ENCODE data around the gene GUCY1A2. TPM values are rescaled to one million over a fixed set of nuclear protein-coding genes. Genes with fewer than 3 reads are reported as not detected.
A peak's percentile ranks its signal among the peaks of the same experiment; 100 is the strongest.

Gene GUCY1A2
- total RNA-seq, 1 donor, result under 0.01 TPM

- Histone ChIP-seq H3K9me3 (ENCODE audit: low read depth, low read length) (no peaks in the 10 kb centered on the region), H3K36me3 (ENCODE audit: insufficient read depth, low read length) (no peaks in the 10 kb centered on the region), H4K20me1 (ENCODE audit: insufficient read depth, low read length) (no peaks in the 10 kb centered on the region), H2AFZ (ENCODE audit: low read length) (no peak overlapping the region), H3K4me1 (ENCODE audit: insufficient read depth, low read length) (peaks cover 3% of the 10 kb centered on the region), H3K27ac (ENCODE audit: low read depth, low read length) (no peak overlapping the region), H3K27me3 (ENCODE audit: insufficient read depth, low read length) (no peaks in the 10 kb centered on the region), H3K4me2 (ENCODE audit: insufficient read depth, low read length) (no peak overlapping the region), H3K4me3 (ENCODE audit: insufficient read depth, low read length) (no peak overlapping the region), H3K79me2 (ENCODE audit: insufficient read depth, low read length) (no peaks in the 10 kb centered on the region)
- no peak for TF ChIP-seq CTCF (IDR thresholded peaks at IDR 0.05; ENCODE audit: extremely low read depth, low read depth, low read length)
- no peak for DNase-seq (ENCODE audit: insufficient read length, low spot score, missing footprints)
Measured at GRCh38 chr11:106990331-106990730, 27.9 kb downstream of the GUCY1A2 start.

GRCh38 chr11:106989078-106989455 is 29.2 kb downstream of the GUCY1A2 start:
- no peak overlapping the region for H3K4me3 ChIP-seq (ENCODE audit: insufficient read depth, low read length)
- H3K9me3 ChIP-seq (ENCODE audit: low read depth, low read length), result no peaks in the 10 kb centered on the region
- H2AFZ ChIP-seq (ENCODE audit: low read length), result no peak overlapping the region
- no peaks in the 10 kb centered on the region for H3K27me3 ChIP-seq (ENCODE audit: insufficient read depth, low read length)
- no peak overlapping the region for H3K4me2 ChIP-seq (ENCODE audit: insufficient read depth, low read length)
- no peak overlapping the region for H3K27ac ChIP-seq (ENCODE audit: low read depth, low read length)
- no peak for DNase-seq (ENCODE audit: insufficient read length, low spot score, missing footprints)
- peaks cover 3% of the 10 kb centered on the region for H3K4me1 ChIP-seq (ENCODE audit: insufficient read depth, low read length)
- no peak for TF ChIP-seq CTCF (IDR thresholded peaks at IDR 0.05; ENCODE audit: extremely low read depth, low read depth, low read length)
- no peaks in the 10 kb centered on the region for H3K36me3 ChIP-seq (ENCODE audit: insufficient read depth, low read length)
- H4K20me1 ChIP-seq (ENCODE audit: insufficient read depth, low read length), result no peaks in the 10 kb centered on the region
- H3K79me2 ChIP-seq (ENCODE audit: insufficient read depth, low read length), result no peaks in the 10 kb centered on the region

GRCh38 chr11:106988151-106989077 is 29.9 kb downstream of the GUCY1A2 start:
- no peaks in the 10 kb centered on the region for H3K9me3 ChIP-seq (ENCODE audit: low read depth, low read length)
- no peaks in the 10 kb centered on the region for H3K79me2 ChIP-seq (ENCODE audit: insufficient read depth, low read length)
- H3K27me3 ChIP-seq (ENCODE audit: insufficient read depth, low read length), result no peaks in the 10 kb centered on the region
- H4K20me1 ChIP-seq (ENCODE audit: insufficient read depth, low read length), result no peaks in the 10 kb centered on the region
- no peaks in the 10 kb centered on the region for H3K36me3 ChIP-seq (ENCODE audit: insufficient read depth, low read length)
- DNase-seq (ENCODE audit: insufficient read length, low spot score, missing footprints), result peak; percentile 59
- no peak overlapping the region for H2AFZ ChIP-seq (ENCODE audit: low read length)
- no peak overlapping the region for H3K4me2 ChIP-seq (ENCODE audit: insufficient read depth, low read length)
- peaks cover 3% of the 10 kb centered on the region for H3K4me1 ChIP-seq (ENCODE audit: insufficient read depth, low read length)
- H3K27ac ChIP-seq (ENCODE audit: low read depth, low read length), result peak overlapping the region; percentile 8
- H3K4me3 ChIP-seq (ENCODE audit: insufficient read depth, low read length), result no peak overlapping the region
- no peak for TF ChIP-seq CTCF (IDR thresholded peaks at IDR 0.05; ENCODE audit: extremely low read depth, low read depth, low read length)

- Histone ChIP-seq H3K79me2 (ENCODE audit: insufficient read depth, low read length) (no peaks in the 10 kb centered on the region), H3K4me3 (ENCODE audit: insufficient read depth, low read length) (no peak overlapping the region), H2AFZ (ENCODE audit: low read length) (no peak overlapping the region), H3K27ac (ENCODE audit: low read depth, low read length) (no peak overlapping the region), H4K20me1 (ENCODE audit: insufficient read depth, low read length) (no peaks in the 10 kb centered on the region), H3K4me1 (ENCODE audit: insufficient read depth, low read length) (peaks cover 3% of the 10 kb centered on the region), H3K27me3 (ENCODE audit: insufficient read depth, low read length) (no peaks in the 10 kb centered on the region), H3K4me2 (ENCODE audit: insufficient read depth, low read length) (no peak overlapping the region), H3K36me3 (ENCODE audit: insufficient read depth, low read length) (no peaks in the 10 kb centered on the region), H3K9me3 (ENCODE audit: low read depth, low read length) (no peaks in the 10 kb centered on the region)
- peak; percentile 19 for DNase-seq (ENCODE audit: insufficient read length, low spot score, missing footprints)
- no peak for TF ChIP-seq CTCF (IDR thresholded peaks at IDR 0.05; ENCODE audit: extremely low read depth, low read depth, low read length)
Measured at GRCh38 chr11:106986673-106987072, 31.6 kb downstream of the GUCY1A2 start.
